NCI-H2107 (cell line): ENCODE data around the gene PACRG.

ENCODE experiments used
- DNase-seq: peaks from one replicate; lab custom pipeline; 2025; lab: John Stamatoyannopoulos, UW

The PACRG gene

DNA sequence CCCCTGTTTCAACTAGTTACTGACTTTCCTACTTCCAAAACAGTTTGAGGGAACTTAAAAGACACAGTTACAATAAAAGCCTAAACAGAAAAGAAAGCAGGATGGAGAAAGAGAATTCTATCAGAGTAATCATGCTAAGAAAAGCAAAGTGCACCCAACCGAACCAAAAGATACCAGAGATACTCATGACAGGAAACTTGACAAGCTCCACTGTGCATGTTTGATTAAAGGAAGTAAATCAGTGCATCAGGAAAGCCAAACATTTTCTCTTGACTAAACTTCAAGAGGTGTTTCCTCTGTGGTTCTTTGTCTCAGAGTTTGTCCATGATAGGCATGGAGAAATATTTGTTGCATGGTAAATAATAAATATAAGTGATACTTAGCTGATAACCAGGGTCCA is 138.9 kb downstream of the PACRG start:
- DNase-seq = no peak

DNA sequence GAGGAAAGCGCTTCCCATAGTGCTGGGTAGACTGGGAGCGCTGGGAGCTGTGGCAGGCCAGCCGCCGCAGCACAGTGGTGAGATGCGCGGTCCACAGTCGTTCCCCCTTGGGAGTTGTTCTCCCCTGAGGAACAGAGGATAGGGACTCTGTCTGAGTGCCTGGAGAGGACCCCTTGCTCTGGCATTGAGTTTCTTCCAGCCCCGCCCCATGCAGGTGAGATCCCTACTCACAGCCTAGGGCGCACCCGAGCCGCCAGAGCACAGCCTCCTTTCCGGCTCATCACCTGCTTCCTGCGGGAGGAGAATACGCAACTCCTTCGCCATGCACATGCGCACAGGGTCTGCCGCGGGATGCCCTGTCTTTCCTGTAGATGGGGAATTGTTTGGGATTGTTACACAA is 140.6 kb downstream of the PACRG start:
- DNase-seq = no peak

DNA sequence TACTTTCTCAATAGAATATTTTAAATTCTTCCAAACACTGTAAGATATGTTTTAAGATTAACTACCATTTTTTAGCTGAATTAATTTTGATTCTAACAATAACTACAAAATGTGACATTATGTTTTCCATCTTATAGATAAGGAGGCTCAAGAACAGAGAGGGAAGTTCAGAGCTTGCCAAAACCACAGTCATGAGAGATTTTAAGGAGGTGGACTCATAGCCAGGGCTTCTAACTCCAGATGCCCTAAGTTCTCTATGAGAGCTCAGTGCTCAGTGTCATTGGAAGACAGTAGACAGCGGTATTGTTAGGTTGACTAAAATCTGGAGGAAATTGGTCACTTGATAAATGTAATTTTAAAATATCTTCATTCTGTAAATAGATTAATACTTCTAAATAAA is 144.2 kb downstream of the PACRG start:
- DNase-seq = no peak

DNA sequence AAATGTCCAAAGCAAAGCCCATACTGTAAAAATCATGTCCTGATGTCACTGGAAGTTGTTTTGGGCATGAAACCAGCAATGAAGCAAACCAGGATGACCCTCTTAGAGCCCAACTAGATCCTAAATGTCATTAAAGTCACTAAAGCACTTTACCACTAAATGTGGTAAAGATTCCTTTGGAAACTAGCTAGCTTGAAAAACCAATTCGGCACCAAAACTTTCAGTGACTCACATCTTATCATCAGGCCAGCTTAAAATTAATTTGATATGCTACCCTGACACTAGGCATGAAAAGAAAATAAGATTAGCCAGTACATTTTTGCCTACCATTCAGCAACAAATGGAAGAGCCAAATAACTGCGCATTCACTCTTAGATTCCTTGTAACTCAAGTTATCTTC is 145.8 kb downstream of the PACRG start:
- DNase-seq = no peak

DNA sequence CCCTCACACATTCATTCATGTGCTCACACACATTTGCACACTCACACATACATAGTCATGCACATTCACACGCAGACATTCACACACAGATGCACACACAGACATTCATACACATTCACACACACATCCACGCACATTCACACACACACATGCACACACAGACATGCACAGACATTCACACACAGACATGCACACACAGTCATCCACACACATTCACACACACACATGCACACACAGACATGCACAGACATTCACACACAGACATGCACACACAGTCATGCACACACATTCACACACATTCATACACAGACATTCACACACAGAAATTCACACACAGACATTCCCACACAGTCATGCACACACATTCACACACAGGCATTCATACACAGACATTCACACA is 147.3 kb downstream of the PACRG start:
- DNase-seq = no peak

DNA sequence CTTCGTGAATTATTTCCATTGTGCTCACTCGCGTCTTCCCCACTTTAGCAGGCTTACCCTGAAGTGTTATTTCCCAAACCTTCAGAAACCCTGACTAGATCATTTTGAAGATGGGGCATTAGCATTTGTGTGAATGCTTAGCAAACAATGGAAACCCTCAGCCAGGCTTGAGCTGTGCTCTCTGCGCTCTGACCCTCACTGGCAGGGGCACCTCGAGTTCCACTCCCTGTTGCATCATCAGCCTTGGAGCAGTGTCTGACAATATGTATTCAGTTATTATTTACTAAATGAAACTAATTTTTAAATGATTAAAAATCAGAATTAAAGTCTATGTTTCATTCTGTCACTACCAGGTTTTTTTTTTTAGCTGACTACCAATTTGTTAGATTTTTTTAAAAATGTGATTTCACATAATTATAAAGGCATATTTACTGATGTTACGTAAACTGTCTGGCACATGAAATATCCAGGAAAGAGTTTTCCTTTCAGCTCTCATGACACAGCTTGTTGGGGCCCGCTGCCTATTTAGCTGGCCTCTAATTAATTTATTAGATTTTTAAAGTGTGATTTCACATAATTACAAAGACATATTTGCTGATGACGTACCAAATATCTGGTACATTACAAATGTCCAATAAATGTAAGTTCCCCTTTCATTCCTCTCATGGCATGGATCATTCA is 155.2 kb downstream of the PACRG start:
- no peak for DNase-seq

DNA sequence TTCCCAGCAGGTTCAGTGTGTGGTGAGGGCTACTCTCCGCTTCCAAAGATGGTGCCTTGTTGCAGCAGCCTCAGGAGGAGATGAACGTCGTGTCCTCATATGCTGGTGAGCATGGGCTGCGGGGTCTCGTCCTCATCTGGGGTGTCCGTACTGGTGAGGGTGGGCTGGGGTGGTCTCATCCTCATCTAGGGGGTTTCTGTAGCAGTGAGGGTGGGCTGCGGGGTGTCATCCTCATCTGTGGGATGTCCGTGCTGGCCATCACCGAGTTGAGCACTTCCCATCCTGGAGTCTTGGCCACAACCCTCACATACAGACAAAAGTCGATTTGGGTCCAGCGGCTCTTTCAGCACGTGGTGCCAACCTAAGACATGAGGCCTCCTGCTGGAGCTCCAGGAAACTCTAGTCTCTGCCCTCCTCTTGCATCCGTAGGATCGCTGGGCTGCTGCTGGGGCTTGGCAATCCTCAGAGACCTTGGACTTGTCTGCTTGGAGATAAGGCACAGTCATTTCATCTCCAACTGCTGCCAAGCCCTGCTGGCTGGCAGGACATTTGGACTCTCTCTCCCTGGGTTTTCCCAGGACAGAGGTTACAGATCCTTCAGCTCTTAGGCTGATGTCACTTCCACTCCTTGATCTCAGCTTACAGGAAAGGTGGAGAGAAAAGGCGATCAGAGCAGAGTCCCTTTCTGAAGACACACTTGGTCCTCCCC is 160.4 kb downstream of the PACRG start:
- DNase-seq = no peak

DNA sequence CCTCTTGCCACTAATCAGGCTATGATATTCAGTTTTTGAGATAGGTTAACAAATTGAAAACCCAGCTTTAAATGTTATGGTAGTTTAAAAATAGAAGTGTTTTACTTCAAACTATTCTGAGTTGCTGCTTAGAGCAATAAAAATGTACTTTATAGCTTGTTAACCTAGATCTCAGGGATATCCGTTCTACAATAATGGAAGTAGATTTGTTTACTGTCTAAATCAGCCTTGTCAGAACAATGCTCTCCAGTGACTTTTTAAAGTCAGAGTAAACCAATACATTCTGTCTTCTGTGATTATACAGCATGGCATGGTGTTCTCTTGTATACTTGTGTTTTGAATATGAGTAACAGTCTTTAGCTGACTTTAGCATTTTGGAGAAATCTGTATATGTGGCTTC is 161.5 kb downstream of the PACRG start:
- DNase-seq = no peak

DNA sequence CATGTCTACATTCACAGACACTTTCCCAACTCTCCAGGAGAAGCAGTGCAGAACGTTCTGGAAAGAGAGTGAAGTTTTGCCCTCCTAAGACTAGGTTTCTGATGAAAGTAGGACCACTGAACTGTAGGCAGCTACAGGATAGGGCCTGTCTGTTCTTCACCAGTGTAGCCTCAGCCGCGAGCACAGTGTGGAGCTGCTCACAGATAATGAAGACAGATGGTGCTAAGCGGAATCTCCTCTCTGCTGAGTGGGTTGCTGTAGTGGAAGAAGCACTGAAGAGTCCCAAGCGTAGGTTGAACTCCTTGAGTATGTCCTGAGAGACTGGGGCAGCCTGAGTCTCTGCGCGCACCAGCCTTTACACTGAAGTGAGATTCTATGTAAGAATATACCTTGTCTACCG is 170.2 kb downstream of the PACRG start:
- no peak for DNase-seq

DNA sequence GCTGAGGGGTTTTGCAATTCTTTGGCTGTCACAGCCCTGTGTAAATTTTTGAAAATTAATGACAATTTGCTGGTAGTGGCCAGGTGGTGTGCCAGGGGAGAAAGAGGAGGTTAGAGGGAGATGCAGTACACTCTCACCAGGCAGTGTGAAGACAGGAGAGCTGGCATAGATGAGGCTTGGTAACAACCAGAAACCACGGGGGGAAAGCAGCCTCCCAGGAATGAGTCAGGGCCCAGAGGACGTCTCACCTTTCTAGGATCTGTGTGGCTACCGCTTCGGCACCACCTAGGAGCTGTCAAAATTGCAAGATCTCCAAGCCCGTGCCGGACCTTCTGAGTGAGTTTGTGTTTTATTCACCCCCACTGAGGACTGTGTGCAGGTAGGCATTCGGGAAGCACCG is 171.4 kb downstream of the PACRG start:
- DNase-seq = no peak

DNA sequence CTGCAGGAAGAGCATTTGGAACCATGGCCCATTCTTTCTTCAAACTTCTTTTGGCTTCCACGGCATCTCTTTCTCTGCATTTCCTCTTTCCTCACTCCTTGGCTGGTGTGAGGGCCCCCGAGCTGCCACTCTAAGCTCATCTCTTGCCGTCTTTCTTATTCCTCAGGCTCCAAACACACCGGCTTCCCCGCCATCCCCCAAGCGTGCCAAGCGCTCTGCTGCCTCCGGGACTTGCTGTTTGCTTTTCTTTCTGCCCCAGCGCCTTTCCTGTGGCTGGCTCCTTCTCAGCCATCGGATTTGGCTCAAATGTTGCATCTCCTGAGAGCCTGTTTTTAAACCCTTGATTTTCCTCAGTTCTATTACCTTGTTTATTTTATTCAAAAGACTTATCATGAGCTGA is 172.7 kb downstream of the PACRG start:
- no peak for DNase-seq

DNA sequence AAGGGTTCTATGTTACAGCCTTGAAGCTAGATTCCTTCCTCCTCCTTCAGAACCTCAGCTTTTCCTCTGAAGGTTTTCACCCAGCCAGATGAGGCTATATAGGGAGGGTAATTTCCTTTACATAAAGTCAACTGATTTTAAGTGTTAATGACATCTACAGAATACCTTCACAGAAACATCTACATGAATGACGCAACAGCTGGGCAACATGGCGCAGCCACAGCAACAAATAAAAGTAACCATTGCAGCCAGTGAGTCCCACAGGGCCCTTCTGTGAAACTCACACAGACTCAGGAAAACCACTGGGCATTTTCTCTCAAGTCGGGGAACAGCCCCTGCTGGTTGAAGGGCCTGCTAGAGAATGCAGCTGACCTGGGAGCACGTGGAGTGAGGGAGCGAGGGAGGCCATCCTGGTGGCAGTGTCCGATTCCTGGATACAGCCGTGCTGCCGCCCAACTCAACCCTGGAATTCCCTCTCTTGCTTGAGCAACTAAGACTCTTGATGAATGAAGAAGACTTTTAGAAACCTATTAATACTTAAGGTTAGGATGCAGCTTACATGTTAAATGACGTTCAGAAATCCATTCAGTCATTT is 176.4 kb downstream of the PACRG start:
- DNase-seq = no peak

DNA sequence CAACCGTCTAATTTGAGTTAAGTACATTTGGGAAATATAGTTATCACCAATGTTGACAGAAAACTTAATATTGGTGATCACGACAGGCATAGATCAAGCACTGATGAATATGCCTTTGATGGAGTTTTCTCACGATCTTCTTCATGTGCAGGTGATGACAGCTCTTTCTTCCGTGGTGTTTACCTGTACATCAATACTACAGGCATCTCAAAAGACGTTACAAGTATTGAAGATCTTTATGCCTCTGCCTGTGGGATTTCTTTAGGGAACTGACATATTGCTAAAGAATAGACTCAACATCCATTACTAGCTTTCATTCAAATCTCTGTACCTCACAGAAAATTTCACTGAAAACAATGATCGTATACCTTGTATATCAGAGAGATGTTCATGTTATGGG is 178.7 kb downstream of the PACRG start:
- DNase-seq = no peak

DNA sequence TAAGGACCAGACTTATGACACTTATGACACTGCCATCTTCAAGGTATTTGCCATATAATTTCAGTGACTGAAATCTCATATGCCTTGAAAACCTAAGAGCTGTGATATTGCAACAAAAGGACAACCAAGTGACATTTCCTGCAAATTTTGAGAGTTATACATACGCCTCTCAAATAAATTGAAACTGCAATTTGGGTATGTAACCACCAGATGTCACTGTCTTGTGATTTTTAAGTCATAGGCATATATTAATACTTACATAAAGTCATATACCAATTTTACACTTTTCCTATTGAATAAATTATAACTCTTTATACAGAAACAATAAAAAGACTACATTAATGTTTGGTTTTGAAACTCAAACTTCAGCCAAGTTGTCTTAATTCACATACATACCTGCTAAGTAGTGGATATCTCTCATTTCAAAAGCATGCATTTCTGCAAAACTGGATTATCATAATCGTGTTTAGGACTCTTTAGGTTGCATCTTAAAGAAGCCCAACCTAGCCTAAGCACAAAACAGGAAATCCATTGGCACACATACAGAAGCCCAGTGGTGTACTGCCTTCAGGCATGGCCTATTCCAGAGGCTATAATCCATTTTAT is 180.2 kb downstream of the PACRG start:
- no peak for DNase-seq

DNA sequence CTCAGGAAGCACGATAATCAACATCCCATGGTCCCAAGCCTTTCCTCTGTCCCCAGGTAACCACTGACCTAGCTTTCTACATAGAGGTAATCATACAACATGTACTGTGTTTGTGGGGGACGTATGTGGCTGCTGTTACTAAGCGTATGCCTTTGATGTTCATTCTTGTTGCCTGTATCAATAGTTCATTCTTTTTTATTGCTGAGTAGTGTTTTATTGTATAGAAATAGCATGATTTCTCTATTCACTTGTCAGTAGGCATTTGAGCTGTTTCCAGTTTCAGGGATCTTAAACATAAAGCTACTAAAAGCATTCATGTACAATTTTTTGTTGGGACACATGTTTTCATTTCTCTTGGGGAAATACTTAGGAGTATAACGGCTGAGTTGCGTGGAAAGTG is 185.4 kb downstream of the PACRG start:
- no peak for DNase-seq

DNA sequence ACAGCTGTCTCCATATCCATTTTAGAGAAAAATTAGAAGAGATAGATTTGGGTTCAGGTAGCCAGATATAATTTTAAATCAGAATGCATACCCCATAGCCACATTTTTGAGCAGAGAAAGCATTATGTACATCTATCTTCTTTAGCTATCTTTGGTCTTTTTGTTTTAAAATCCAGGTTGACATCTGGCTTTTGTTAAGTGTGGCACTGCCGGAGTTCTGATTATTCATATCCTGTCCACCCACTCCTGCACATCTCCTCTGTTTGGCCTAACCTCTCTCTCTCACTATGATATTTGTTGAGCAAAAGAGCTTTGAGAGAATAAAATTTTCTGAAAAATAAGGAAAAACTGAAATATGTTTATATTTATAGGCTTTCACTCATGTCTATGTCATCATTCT is 189.7 kb downstream of the PACRG start:
- DNase-seq = no peak

DNA sequence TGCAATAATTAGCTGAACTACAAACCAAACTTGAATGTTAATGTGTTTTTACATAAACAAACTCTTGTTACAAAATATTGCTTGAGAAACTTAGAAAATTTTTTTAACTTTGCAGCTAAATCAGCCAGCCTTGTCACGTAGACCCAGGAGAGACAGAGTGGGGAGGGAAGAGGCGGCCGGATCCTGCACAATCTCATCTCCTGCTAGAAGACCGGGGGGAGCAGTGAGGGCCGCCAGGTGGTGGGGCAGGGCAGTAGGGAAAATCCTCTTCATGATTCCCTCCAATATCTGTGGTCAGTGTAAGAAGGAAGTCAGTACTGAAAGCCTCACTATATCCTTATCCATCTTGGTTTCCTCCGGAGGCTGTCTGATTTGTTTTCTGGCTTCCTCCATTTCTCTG is 193.3 kb downstream of the PACRG start:
- no peak for DNase-seq

DNA sequence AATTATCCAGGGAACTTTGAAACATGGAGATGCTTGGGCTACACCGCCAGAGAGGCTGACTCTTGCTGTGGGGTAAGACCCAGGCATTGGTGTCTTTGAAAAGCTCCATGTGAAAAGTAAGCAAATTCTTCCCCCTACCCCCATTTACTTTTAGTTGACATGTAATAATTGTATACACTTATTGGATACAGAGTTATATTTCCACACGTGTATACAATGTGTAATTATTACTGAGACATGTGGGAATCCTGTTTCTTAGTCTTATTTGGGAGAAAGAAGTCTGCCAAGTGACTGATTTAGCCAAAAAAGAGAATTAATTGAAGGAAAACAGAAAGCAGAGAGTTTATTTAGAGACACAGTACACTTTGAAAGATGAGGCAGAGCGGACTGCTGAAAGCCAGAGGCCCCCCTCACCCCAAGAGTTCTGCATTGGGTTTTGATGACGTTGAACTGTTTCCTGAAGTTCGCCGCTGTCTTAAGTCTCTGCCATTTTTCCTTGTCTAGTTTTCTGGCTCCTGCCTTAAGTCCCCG is 193.8 kb downstream of the PACRG start:
- DNase-seq = no peak

DNA sequence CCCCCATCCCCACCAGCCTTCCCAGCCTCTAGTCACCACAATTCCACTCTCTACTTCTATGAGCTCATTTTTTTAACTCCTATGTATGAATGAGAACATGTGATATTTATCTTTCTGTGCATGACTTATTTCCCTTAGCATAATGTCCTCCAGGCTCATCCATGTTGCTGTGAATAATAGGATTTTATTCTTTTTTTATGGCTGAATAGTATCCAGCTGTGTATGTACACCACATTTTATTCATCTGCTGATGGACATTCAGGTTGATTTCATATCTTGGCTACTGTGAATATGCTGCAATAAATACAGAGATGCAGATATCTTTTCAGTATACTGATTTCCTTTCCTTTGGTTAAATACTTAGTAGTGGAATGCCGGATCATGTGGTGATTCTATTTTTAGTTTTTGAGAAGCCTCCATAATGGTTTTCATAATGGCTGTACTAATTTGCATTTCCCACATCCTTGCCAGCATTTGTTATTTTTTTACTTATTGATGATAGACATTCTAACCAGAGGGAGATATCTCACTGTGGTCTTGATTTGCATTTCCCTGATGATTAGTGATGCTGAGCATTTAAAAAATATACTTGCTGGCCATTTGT is 194.9 kb downstream of the PACRG start:
- DNase-seq = no peak

DNA sequence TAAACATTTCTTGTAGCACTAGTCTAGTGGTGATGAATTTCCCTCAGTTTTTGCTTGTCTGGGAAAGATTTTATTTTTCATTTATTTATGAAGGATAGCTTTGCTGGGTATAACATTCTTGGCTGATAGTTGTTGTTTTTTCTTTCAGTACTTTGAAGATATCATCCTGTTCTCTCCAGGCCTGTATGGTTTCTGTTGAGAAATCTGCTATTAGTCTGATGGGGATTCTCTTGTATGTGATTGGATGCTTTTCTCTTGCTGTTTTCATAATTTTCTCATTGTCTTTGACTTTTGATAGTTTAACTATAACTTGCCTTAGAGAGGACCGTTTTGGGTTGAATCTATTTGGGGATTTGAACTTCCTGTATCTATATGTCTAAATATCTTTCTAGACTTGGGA is 207.1 kb downstream of the PACRG start:
- DNase-seq = no peak

DNA sequence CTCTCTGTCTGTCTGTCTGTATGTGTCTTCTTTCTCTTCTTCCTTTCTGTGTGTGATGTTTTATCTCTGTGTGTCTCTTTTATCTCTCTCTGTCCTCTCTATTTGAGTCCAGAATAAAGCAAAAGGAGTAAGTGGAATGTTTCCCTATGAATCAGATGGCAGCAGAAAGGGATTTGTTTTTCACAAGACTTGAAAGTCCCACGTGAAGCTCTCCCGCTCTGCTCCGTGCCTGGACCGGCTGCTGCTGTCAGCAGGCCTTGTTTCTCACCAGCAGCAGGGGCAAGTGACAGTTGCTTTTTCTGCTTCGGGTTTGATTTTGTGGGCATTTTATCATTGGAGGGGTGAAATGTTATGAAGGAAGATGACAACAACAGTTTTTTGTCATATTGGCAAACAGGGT is 212.7 kb downstream of the PACRG start:
- no peak for DNase-seq

DNA sequence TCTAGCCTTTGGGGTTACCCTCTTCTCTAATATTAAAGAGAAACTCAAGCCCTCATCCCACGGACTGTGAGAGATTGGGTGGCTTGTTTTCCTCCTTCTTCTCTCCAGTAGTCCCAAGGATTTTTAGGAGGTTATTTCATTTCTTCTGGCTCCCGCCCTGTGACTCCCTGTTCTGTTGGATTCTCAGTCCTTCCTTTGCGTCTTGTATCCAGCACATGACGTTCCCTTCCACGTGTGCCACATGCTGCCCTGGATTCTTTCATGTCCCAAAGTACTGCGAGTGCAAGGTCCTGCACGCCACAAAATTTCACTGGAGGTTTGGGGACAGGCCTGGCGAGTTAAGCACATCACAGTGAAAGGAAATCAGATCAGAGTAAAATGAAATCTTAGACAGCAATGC is 213.4 kb downstream of the PACRG start:
- no peak for DNase-seq

DNA sequence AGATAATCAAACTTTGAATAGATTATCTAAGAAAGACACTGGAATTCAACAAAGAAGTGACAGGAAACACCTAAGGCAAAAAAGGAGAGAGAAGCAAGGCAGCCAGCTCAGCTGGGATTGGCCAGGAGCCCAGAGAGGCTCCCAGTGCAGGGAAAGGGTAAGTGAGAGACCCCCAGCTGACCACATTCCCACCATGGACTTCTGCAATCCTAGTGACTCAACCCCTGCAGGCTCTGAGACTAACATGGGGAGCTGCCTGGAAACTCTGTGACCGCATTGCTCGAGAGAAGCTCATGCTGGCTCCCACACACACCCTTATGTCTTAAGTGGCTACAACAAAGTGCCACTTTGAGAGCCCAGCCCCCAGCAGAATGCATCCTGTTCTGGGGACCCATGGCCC is 215.1 kb downstream of the PACRG start:
- DNase-seq = no peak
